OCI-LY1 (cell line): Measurements from ENCODE around the gene KNG1.

Source experiments
- CTCF ChIP-seq: fragments of 200-600 bp; sonication (generic), shearing (Covaris generic); IDR thresholded peaks from 2 replicates; pipeline ENCODE4 v1.5.1; 2017; ENCODE audit warnings: mild to moderate bottlenecking, antibody characterized with exemption, low read length, moderate library complexity, mixed read lengths
- EZH2 ChIP-seq: fragments of 200-600 bp; sonication (generic), shearing (Covaris generic); IDR thresholded peaks from 2 replicates; pipeline ENCODE4 v1.8.0; 2017; ENCODE audit warnings: borderline replicate concordance, mixed run types, mild to moderate bottlenecking, antibody characterized with exemption, low read length, moderate library complexity, mixed read lengths

- TF ChIP-seq CTCF (no peak), EZH2 (no peak)
These were observed 43.1 kb downstream of the KNG1 start for GRCh38 chr3:186760141-186760833.
